ENCODE results near the gene TERC.

GRCh38 chr3:169774186-169774585 lies 9.3 kb upstream of the TERC start:
- no peak for TF ChIP-seq CTCF (IDR thresholded peaks at IDR 0.05)
- no peak for TF ChIP-seq EP300 (IDR thresholded peaks at IDR 0.05)
- TF ChIP-seq POLR2A (IDR thresholded peaks at IDR 0.05), result no peak

All from ovary (tissue), 3 donors.